HK-2 (cell line): ENCODE data around the gene VSTM2A.
A peak's percentile ranks its signal among the peaks of the same experiment; 100 is the strongest.
"Not testable (repeated sequence)": the region's sequence is repeated elsewhere in the genome, so short reads cannot be mapped to it uniquely, and the experiment has no call there.

Experiments
- DNase-seq: peaks from one replicate; pipeline ENCODE4 v3.0.0-alpha.2; 2018; ENCODE audit not compliant: unreplicated experiment

VSTM2A gene, protein sequence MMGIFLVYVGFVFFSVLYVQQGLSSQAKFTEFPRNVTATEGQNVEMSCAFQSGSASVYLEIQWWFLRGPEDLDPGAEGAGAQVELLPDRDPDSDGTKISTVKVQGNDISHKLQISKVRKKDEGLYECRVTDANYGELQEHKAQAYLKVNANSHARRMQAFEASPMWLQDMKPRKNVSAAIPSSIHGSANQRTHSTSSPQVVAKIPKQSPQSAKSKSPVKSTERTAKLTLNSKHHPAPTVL

DNA sequence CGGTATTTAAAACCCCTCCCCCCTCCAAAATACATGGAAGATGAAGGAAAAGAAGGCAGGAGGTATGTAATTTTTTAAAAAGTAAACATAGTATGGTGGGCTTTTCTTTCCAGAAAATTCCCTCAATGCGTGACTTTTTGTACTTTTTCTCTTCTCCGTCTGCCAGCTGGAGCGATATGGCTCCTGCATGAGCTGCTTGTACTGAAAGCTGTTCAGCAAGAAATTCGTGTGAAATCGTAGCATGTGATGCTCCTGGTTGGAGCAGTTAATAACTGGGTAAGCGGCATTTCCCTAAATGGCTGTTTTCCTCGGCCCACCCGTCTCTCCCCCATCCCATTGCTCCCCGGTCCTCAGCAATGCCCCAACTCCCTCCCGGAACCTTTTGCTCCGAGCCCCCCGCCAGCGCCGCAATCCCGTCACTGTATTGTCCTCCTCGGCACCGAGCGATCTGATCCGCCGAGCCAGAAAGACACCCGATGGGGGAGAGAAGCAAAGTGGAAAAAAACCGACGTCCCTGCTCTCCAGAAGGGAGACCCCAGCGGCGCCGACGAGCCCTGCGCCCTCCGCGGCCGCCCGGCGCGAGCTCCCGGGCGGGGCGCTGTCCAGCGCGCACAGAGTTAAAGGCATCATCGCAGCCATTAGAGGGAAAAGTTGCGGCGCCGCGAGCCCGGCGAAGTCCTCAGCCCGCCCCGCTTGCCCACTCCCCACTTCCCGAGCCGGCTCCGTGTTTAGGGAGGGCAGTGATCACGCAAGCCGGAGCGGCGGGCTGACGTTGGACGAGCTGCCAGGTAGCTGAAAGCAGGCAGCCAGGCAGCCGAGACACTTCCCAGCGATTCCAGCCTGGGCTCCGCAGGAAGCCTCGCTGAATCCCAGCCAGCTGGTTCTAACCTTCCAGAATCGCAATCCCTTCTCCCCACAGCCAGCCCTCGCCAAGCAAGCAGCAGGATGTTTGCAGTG is at the start of gene VSTM2A:
Gene VSTM2A (plus strand): TSS at position 707 of the 957 bp plus-strand sequence. CDS start 356 bp downstream, outside the sequence.
- no peak for DNase-seq

GRCh38 chr7:54504531-54504930 is 37.6 kb upstream of the VSTM2A start:
- not testable (repeated sequence) for DNase-seq

GRCh38 chr7:54529568-54529967 is 12.6 kb upstream of the VSTM2A start:
- DNase-seq, result no peak

GRCh38 chr7:54538122-54538521 is 4.1 kb upstream of the VSTM2A start:
- DNase-seq, result no peak

DNA sequence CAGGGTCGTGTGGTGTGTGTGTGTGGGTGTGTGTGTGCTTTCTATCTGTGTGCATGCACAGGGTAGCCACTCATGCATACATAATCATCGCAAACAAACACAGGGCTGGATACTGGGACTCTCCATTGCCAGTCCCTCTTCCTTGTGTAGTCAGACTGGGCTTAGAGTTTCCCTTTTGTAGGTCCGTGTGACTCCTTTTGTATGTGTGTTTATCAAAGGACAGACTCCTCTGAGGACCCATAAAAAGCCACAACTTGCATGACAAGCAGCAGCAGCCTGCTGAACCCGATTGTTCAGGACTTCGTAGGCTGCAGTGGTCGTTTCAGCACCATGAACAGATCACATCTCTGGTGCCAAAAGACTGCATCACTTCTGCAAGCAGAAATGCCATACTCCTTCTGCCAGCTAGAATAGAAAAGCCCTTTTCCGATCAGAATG is 895 bp downstream of the VSTM2A start:
- no peak for DNase-seq

GRCh38 chr7:54544149-54544526 is 2.0 kb downstream of the VSTM2A start:
- DNase-seq, result no peak

GRCh38 chr7:54544527-54545240 is 2.5 kb downstream of the VSTM2A start:
- DNase-seq, result no peak

DNA sequence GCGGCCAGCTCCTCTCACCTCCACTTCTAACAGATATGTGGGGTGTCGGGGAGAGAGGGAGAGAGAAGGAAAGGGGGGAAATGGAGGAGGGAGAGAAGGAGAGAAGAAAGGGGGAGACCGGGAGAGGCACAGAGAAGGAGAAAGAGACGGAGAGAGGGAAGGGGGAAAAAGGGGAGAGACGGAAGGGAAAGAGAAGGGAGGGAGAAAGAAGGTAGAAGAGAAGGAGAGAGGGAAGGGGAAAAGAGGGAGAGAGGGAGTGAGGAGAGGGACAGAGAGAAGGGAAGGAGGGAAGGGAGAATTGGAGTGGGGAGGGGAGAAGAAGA is 3.0 kb downstream of the VSTM2A start:
- DNase-seq, result no peak

DNA sequence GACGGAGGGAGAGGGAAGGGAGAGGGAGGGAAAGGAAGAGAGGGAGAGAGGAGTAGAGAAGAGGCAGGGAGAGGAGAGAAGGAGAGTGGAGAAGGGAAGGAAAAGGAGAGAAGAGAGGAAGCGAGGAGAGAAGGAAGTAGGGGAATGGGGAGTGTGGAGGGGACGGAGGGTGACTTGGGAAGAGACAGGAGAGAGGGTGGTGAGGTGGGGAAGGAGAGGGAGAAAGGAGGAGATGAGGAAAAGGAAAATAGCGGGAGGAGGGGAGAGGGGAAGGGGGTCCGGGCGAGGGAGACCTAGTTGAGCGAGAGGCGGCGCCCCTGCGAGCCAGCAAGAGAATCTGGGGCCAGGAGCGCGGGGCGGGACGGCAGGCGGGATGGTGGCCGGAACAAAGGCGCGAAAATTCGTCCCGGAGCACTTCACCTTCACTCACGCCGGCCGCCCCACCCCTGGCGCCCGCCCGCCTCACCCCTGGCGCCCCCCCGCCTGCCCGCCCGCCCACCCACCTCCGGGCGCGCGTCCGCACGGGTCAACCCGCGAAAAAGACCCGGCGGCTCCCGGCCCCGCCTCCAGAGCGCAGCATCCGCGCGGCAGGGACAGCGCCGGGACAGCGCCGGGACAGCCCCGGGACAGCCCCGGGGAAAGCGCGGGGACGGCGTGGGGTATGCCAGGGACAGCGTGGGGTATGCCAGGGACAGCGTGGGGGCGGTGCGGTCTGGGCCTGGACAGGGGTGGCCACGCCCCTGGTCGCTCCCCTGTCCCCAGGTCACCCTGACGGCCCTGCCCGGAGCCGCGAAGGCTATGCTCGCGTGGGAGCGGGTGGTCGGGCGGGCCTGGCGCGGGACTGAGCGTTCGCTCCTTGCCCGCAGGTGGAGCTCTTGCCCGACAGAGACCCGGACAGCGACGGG is 4.2 kb downstream of the VSTM2A start:
- peak; percentile 17 for DNase-seq

DNA sequence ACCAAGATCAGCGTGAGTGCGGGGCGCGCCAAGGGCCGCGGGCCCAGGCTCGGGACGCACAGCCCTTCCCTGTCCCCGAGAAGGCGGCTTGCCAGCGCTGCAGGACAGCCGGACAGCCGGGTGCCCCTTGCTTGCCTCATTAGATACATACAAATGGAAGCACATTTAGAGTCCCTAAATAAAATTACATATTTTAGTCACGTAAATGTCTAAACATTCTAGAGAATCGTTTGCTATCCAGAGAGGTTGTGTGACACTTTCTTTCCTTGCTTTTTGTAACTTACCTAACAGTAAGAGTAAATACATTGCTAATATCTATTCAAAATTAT is 4.8 kb downstream of the VSTM2A start:
- DNase-seq, result no peak

GRCh38 chr7:54550471-54550870 is 8.3 kb downstream of the VSTM2A start:
- no peak for DNase-seq

GRCh38 chr7:54556121-54556520 is 13.9 kb downstream of the VSTM2A start:
- DNase-seq, result no peak

GRCh38 chr7:54559401-54559800 is 17.2 kb downstream of the VSTM2A start:
- no peak for DNase-seq

DNA sequence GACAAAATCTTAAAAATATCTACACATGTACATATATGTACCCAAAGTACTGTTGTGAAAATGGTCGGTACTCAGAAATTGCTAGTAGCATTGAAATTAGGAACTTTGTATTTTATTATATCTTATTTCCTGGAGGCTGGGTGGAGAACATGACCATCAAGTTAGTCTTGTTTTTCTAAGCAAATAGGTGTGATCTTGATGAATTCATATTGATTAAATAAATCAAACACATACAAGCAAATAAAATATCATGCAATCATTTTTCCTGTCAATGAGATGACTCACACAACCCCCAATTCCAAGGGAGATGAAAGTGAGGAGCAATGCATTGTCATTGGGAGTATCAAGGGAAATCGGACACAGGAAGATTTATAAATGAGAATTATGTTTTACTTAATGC is 18.0 kb downstream of the VSTM2A start:
- no peak for DNase-seq

DNA sequence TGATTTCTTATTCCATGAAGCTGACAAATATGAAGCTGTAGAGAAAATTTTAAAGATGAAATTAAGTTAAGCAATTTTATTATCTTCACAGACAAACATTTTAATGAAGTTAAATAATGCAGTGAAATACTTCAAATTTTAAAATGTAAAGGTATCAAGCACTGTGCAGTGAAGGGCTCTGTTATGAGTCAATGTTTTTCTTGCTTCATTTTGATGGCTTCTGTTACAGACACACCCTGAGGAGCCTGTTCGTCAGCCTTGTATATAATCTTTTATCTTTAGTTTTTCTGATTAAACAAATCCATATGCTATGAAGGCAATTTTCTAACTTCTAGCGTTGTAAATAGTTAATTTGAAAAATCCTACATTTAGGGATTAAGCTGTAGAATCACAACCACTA is 18.5 kb downstream of the VSTM2A start:
- DNase-seq, result no peak

GRCh38 chr7:54563329-54563916 is 21.2 kb downstream of the VSTM2A start:
- DNase-seq, result no peak

- DNase-seq, result no peak
Observed at GRCh38 chr7:54565432-54565831, 23.3 kb downstream of the VSTM2A start.

DNA sequence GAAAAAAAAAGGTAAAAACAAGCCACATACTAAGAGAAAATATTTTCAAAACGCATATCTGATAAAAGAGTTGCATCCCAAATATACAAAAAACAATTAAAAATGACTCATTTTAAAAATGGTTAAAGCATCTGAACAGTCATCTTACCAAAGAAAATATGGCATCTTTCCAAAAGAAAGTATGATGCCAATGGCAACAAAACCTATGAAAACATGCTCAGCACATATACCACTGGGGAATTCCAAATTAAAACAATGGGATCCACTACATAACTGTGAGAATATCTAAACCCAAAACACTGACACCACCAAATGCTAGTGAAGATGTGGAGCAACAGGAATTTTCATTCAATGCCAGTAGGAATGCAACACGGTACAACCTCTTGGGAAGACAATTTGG is 39.3 kb downstream of the VSTM2A start:
- DNase-seq, result no peak

DNA sequence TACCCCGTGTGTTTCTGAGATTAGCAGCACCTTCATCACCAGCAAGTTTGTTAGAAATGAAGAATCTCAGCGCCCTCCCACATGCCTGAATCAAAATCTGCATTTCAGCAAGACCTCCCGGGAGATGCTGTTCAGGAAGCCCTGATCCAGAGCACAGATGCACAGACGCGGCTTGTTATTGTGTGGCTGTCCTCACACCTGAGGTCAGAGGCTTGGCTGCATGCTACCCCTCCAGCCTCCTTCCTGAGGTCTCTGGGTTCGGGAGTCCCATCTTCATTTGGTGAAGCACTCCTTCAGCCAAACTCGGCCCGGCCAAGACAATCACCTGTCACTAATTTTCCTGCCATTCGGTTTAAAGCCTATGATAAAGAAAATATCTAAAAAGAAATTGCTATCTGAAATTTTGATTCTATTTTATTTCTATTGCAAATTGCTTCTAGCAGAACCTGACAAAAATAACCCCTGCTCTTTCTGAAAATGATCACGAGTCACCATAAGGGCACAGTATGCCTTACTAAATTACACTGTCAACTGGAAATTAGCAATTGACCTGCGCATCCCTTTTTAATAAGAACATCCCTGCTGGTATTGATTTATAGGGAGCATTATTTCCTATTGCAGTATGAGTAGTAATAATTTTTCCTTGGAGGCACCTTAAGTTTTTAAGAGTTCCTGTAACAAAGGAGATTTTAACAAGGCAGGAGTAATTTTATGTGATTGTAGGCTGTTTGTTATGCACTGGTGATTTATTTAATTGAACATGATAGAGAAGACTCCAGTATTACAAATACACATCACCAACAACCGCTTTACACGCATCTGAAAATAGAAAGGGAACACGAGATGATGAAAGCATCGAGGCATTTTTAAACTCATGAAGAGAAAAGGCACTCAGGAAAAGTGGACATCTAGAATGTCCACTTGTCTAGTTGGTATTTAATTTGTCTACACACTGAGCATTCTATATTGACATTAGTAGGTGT is 49.5 kb downstream of the VSTM2A start:
- DNase-seq, result no peak

GRCh38 chr7:54596747-54597146 is 54.6 kb downstream of the VSTM2A start:
- no peak for DNase-seq
